HG02943 (cell line): ENCODE measurements around the gene HDDC3.
A peak's percentile ranks its signal among the peaks of the same experiment; 100 is the strongest.
"Not testable (repeated sequence)": the region's sequence is repeated elsewhere in the genome, so short reads cannot be mapped to it uniquely, and the experiment has no call there.

Source experiments
- ATAC-seq: cut with Tn5 transposase; IDR thresholded peaks from one replicate; pipeline ENCODE4 v1.9.1; 2021; ENCODE audit warnings: mild to moderate bottlenecking, low read depth, moderate library complexity; ENCODE audit not compliant: unreplicated experiment

HDDC3 gene

DNA sequence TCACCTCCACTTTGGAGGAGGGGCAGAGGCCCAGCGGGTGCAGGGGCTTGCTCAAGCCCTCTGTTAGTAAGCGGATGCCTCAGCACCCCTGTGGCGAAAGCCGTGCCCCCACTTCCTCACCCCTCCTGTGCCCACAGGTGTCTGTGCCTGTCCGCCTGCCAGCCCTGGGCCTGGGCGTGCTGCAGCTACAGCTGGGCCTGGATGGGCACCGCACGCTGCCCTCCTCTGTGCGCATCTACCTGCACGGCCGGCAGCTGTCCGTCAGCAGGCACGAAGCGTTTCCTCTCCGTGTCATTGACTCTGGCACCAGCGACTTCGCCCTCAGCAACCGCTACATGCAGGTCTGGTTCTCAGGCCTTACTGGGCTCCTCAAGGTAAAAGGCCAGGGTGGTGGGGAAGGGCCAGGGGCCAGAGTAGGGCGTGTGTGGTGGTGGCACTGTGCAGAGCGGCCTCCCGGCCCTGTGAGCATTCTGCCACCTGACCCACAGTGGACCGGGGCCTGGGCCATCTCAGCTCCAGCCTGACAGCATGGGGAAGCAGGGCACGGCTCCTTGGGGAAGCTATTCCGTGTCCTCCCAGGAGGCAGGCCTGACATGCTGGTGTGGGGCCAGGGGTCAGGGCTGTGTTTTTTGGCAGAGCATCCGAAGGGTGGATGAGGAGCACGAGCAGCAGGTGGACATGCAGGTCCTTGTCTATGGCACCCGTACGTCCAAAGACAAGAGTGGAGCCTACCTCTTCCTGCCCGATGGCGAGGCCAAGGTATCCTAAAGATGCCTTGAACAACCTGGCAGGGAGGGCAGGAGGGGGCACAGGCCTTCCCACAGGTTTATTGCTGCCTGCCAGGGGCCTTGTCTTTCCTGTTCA, 20.2 kb downstream of the HDDC3 start:
- ATAC-seq = no peak

DNA sequence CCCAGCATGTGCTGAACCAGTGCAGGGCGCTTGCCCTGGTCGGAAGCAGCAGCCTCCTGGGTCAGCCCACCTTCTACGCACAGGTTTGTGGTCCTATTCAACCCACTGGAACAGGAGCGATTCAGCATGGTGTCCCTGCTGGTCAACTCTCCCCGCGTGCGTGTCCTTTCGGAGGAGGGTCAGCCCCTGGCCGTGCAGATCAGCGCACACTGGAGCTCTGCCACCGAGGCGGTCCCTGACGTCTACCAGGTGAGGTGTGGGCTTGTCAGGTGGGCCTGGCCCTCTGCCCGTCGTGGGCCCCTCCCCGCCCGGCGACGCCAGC, 21.1 kb downstream of the HDDC3 start:
- ATAC-seq = no peak

DNA sequence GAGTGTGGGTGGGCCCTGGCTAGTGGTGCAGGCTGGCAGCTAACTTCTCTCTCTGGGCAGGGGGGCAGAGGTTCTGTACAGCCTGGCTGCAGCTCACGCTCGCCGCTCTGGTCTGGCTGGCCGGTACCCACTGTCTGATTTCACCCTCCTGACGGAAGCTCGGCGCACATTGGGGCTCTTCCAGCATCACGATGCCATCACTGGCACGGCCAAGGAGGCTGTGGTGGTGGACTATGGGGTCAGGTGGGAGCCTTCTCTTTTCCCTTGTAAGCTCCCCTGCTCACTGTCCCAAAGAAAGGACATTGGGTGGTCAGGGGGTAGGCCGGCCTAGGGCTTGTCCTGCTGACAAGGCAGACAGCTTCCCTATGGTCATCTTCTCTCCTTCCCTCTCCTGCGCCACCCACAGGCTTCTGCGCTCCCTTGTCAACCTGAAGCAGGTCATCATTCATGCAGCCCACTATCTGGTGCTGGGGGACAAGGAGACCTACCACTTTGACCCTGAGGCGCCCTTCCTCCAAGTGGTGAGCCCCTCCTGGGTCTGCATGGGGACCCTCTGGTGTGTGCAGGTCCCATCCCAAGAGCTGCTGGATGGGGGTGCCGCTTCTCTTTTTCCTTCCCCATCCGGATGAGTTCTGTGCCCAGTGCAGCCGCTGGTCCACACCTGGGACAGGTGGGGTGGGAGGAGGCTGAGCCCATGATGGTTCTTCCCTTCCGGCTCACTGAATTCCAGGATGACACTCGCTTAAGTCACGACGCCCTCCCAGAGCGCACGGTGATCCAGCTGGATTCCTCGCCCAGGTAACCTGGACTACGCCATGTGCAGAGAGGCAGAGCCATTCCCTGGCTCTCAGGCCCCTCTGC, 21.7 kb downstream of the HDDC3 start:
- ATAC-seq = no peak

DNA sequence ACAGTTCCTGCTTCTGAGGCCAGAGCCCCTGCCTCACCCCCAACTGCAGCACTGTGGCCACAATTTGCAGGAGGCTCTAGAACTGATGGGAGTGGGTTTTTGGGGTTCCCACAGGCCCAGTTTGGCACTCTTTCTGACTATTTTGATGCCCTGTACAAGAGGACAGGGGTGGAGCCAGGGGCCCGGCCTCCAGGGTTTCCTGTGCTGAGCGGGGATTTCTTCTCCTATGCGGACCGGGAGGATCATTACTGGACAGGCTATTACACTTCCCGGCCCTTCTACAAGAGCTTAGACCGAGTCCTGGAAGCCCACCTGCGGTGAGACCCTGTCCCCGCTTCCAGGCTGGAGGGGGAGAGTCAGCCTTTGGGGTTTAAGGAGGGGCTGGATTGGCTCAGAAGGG, 22.4 kb downstream of the HDDC3 start:
- ATAC-seq = no peak

DNA sequence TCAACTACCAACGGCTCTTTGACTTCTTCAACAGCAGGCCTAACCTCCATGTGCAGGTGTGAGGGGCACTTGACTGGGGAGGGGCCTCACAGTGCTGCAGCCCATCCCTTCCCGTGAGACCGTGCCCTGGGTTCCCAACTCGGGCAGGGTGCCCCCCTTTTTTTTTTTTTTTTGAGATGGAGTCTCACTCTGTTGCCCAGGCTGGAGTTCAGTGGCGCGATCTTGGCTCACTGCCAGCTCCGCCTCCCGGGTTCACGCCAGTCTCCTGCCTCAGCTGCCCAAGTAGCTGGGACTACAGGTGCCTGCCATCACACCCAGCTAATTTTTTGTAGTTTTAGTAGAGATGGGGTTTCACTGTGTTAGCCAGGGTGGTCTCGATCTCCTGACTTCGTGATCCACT, 22.9 kb downstream of the HDDC3 start:
- not testable (repeated sequence) for ATAC-seq

DNA sequence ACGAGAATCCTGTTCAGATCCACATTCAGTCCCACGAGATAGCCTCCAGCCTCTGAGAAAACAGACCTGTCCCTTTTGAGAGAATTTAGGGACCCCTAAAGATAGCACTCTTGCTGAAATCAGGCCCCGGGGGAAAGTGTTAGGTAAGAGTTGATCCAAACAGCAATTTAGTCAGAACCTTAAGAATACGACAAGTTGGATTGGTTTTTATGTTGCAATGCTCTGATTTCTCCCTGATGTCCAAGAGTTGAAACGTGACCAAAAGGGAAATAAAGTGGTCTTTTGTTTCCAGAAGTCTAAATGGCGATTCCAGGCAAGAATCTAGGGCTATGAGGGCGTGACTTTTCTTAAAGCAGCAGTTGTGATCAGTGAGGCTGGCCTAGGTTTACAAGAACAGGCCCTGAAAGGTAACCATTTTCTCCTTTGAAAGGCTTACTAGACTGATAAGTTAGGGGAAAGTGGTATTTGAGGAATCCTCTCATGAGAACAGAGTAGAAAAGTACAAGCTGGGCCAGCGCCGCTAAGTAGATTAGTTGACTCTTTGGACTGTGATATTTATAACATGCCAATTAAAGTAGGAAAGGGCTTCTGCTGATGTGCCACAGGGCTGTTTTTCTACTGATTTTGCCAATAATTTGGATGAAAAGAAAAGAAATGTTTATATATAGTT, 24.4 kb downstream of the HDDC3 start:
- ATAC-seq = no peak

DNA sequence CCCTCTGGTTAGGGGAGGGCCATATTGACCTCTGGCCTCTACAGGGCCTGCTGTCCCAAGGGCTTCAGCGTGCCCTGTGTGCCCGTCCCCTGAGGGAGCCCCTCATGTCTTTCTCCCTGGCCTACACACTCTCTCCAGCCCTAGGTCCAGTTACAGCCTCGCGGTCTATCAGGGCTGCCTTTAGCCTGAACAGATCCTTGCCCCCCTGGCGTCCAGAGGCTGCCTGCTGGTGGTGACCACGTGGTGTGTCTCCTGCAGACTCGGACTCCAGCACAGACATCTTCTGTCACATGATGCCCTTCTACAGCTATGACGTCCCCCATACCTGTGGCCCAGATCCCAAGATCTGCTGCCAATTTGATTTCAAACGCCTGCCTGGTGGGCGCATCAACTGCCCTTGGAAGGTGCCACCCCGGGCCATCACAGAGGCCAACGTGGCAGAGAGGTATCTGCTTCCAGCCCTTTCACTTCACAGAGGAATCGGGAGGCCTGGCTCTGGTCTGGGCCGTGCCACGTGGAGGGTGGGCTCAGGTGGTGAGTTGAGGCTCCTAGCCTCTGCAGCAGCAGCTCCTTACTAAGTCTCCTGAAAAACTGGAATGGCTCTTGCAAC, 25.2 kb downstream of the HDDC3 start:
- ATAC-seq = no peak

DNA sequence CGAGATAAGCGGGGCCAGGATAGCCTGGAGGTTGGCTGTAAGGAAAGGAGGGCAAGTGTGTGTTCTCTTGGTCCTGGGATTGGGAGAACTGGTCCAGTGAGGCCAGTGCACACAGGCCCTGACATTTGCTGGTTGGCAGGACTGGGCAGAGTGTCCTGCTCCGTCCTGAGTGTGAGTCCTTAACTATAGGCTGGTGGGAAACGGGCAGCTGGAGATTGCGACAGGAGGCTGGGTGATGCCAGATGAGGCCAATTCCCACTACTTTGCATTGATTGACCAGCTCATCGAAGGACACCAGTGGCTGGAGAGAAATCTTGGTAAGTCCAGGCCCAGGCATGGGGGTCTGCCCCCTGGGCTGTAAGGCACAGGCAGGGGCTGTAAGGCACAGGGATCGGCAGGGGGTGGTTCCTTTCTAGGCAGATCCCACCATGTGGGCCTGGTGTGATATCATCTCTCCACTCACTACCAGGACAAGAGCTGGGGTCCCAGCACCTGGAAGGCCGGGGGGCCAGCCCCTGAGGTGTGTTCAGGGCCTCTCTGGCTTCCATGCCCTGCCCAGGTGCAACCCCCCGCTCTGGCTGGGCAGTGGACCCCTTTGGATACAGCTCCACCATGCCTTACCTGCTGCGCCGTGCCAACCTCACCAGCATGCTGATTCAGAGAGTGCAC, 26.0 kb downstream of the HDDC3 start:
- ATAC-seq = no peak

DNA sequence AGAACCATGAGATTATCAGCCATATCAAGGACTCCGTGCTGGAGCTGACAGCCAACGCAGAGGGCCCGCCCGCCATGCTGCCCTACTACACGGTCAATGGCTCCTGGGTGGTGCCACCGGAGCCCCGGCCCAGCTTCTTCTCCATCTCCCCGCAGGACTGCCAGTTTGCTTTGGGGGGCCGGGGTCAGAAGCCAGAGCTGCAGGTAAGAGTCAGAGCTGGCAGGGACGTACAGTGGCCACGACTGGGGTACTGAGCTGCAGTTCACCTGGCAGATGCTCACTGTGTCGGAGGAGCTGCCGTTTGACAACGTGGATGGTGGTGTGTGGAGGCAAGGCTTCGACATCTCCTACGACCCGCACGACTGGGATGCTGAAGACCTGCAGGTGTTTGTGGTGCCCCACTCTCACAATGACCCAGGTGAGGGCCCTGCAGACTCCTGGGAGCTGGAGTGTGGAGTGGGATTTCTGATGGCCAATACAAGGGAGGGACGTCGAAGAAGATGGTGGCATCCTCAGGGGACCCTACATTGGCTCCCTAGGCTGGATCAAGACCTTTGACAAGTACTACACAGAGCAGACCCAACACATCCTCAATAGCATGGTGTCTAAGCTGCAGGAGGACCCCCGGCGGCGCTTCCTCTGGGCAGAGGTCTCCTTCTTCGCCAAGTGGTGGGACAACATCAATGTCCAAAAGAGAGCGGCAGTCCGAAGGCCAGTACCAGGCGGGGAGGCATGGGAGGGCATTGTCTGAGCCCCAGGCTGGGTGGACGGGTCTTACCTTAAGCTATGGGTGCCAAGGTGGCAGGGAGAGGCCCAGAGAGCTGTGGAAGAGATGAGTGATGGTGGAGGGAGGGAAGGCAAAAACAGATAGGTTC, 26.8 kb downstream of the HDDC3 start:
- no peak for ATAC-seq

DNA sequence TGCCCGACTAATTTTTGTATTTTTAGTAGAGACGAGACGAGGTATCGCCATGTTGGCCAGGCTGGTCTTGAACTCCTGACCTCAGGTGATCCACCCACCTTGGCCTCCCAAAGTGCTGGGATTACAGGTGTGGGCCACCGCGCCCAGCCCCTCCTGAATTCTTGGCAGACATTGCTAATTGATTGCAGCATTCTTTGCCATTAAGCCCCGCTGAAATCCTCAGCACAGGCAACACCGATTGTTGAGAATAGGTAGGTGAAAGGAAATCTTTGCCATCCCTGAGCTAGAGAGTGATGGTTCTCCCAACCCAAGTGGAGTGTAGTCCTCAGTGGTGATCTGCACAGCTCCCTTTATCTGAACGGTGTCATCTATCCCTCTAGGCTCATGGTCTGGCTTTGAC, 27.6 kb downstream of the HDDC3 start:
- no peak for ATAC-seq

DNA sequence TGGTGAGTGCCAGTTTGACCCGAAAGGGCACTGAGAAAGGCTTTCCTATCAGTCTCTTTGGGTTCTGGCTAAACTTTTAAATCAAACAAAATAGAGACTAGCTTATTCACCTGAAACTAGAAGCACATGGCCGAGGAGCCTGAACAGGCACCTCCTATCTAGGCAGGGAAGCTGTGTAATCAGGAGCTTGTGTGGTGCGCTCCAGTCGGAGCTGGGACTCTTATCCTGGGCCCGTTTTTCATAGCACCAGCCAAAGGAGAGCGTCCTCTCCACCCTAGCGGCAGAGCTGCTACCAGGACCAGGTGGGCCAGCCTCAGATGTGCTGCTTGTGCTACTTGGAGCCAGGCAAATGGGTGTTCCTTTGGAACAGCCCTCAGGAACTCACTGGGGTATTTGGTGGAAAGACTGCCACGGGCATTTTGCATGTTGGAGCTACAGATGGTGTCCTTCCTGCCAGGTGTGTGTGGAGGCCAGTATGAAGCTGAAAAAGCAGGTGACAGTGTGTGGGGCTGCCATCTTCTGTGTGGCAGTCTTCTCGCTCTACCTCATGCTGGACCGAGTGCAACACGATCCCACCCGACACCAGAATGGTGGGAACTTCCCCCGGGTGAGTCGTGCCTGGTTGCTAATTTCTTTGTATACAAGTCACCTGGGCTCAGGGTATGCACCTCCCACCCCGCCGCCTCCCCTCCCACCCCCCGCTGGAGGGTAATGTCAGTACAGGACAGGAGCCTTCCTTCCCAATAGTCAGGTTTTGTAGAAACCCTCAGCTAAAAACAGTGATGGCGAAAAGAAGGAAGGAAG, 28.4 kb downstream of the HDDC3 start:
- no peak for ATAC-seq

DNA sequence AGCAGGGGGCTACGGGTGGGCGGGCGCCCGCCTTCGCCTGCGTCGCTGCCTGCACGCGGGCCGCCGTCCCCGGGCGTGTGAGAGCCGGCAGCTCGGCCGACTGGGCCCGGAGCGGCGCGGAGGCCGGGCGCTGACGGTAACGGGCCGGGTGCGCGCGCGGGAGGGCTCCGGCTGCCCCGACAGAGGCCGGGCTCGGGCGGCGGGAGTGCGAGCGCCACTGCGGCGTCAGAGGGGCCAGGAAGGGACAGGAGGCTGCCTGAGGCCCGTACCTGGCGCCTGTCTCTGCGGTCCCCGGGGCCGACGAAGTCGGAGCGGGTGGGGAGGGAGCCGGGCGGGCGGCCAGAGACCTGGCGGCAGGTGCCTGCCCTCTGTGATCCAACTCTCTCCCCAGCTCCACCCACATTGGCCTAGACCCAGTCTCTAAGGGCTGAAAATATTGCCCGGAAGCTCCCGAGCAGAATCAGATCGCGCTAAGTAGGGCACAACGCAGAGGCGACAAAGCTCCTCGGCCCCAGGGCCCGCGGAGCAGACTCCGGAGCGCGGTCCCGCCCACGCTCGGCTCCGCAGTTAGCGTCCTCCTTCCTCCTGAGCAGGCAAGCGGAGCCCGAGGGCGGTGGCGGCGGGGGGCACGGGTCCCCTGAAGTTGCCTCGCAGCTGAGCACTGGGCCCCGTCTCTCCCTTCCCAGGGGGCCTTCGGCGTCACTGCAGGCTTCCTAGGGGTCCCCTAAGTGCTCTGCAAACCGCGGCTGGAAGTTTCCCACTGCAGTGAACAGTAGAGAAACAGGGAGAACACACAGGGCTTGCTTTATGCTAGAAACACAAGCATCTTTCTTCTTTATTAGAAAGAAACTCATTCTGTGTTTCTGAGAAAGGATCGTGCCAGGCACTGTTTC, 29.3 kb downstream of the HDDC3 start, which contains the start of gene MAN2A2:
Gene MAN2A2, plus strand, starts transcription at position 463 of the 893 bp plus-strand sequence. CDS start 906 bp downstream, outside the sequence.
- peak; percentile 46 for ATAC-seq

DNA sequence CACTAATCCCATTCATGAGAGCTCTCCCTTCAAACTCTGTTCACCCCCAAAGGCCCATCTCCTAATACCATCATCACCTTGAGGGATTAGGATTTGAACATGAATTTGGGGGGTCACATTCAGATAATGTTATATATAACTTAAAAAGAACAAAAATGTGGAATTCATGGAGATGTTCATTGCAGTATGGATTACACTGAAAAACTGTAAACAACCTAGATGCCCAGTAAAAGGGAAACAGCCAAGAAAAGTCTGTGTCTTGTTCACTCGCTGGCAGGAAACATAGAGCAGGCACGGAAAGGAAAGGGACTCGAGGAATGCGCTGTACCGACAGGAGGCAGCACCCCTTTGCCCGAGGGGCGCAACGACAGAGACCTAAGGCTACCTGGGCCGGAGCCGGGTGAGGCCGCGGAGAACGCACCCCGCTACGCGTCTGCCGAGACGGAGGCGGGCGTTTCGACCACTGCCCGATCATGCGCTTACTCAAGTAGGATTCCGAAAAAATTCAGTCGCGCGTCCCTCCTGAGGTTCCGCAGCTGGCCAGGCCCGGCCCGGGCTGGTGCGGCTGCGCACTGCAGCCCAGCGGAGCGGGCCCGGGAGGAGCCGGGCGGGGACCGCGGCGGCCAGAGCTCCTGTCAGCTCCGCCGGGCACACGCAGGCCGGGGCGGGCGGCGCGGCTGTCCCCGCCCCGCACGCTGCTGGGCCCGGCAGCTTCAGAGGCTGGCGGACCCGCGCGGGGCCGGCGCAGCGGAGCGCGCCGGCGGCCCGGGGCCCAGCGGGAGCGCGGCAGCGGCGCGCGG, 30.1 kb downstream of the HDDC3 start:
- peak; percentile 60 for ATAC-seq

DNA sequence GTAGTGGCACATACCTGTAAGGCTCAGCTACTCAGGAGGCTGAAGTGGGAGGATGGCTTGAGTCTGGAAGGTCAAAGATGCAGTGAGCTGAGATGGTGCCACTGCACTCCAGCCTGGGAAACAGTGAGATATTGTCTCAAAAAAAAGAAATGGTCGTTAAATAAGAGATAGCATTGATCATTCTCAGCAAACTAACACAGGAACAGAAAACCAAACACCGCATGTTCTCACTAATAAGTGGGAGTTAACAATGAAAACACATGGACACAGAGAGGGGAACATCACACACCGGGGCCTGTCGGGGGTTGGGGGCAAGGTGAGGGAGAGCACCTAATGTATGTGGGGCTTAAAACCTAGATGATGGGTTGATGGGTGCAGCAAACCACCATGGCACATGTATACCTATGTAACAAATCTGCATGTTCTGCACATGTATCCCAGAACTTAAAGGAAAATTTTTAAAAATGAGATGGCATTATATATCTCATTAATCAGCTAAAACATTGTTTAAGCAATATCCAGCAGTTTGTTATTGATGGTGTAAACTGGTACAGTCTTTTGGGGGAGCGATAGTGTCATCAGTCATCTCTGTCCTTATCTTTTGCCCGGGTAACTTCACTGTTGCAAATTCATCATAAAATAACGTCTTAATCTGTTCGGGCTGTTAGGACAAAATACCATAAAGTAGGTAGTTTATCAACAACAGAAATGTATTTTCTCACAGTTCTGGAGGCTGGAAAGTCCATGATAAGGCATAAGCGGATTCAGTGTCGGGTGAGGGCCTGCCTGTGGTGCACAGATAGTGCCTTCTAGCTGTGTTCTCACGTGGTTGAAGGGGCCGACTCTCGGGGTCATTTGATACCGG, 30.9 kb downstream of the HDDC3 start:
- no peak for ATAC-seq

DNA sequence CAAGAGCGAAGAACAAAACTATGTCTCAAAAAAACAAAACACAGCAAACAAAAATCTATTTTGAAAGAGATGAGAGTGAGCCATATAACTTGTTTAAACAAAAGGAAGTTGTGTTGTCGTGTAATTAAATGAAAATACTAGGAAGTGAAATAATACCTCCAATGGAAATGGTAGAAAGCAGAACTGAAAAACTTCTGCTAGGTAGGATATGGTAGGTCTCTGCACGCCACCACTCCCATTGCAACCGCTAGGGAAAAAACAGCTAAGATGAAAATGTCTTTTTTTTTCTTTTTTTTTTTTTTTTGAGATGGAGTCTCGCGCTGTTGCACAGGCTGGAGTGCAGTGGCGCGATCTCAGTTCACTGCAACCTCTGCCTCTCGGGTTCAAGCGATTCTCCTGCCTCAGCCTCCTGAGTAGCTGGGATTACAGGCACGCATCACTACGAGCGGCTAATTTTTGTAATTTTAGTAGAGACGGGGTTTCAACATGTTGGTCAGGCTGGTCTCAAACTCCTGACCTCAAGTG, 35.2 kb downstream of the HDDC3 start:
- ATAC-seq = not testable (repeated sequence)
